Left ventricle myocardium superior (tissue), 1 donor: Measurements from ENCODE around the gene MME. TPM values are rescaled to one million over a fixed set of nuclear protein-coding genes. Genes with fewer than 3 reads are reported as not detected.

ENCODE experiments used
- ATAC-seq: fragments of 200-7000 bp; cut with Tn5 transposase; one replicate; pipeline ENCODE4 v1.9.1; 2020; ENCODE audit warnings: mild to moderate bottlenecking, moderate library complexity
- DNase-seq: peaks from one replicate; pipeline ENCODE4 v3.0.0-alpha.2; 2020
- intact Hi-C: fragments of 100-400 bp; cut with micrococcal nuclease; formaldehyde crosslinking; loops from one replicate; pipeline ENCODE4 v1.11.0; 2022
- long read RNA-seq: library from polyadenylated mRNA; unstranded; transcript quantifications from one replicate; pipeline ENCODE4 v2.0.0, GENCODE V29; 2021
- total RNA-seq: library from RNA; stranded (reverse); fragmentation: NEBNext Ultra II Directional; extraction: Animal tissue kit (Norgen Biotek cat#: 25700); gene quantifications from one replicate; pipeline ENCODE4 v1.2.1, GENCODE V29; 2021
- donor health status: DM: no; HTN: yes; CAD: no; lungs with severe emphysema.

Gene MME
- total RNA-seq: 3.9 TPM
- long read RNA-seq, partial matches to known transcripts: 0 of 1 reads
- long read RNA-seq, other reads (novel, unspliced or antisense): 1 of 1 reads

- peak; percentile 64 for DNase-seq
- peak; percentile 95 for ATAC-seq
- intact Hi-C loops: no loop called here
Observed at GRCh38 chr3:155079746-155080487, at the start of gene MME. Gene MME, plus strand, starts transcription at chr3:155080319. Its CDS starts 3,849 bp downstream, at chr3:155084168.

GRCh38 chr3:155031186-155031585 is 48.9 kb upstream of the MME start:
- intact Hi-C loops: no loop called here
- DNase-seq: no peak
- no peak for ATAC-seq

GRCh38 chr3:155032918-155033317 is 47.2 kb upstream of the MME start:
- ATAC-seq: no peak
- DNase-seq: no peak
- intact Hi-C loops: no loop called here

- no peak for ATAC-seq
- intact Hi-C loops: no loop called here
- DNase-seq: no peak
Observed at GRCh38 chr3:155034786-155035185, 45.3 kb upstream of the MME start.

- ATAC-seq (no peak), DNase-seq (no peak)
- intact Hi-C loops: no loop called here
Observed at GRCh38 chr3:155035553-155035952, 44.6 kb upstream of the MME start.

GRCh38 chr3:155037508-155038202 is 42.5 kb upstream of the MME start:
- DNase-seq: no peak
- intact Hi-C loops: no loop called here
- ATAC-seq: no peak

- ATAC-seq (no peak), DNase-seq (no peak)
- intact Hi-C loops: no loop called here
Observed at GRCh38 chr3:155038203-155038554, 41.9 kb upstream of the MME start.

- intact Hi-C loops: no loop called here
Observed at GRCh38 chr3:155046935-155047334, 33.2 kb upstream of the MME start.

GRCh38 chr3:155047672-155048071 is 32.4 kb upstream of the MME start:
- ATAC-seq (no peak), DNase-seq (no peak)
- intact Hi-C loops: no loop called here

More at GRCh38 chr3:155046935-155047334, 33.2 kb upstream of the MME start:
- DNase-seq: no peak
- ATAC-seq: no peak

GRCh38 chr3:155049959-155050358 is 30.2 kb upstream of the MME start:
- intact Hi-C loops: no loop called here
- DNase-seq (no peak), ATAC-seq (no peak)

- intact Hi-C loops: no loop called here
- DNase-seq: no peak
- no peak for ATAC-seq
Observed at GRCh38 chr3:155052470-155052869, 27.6 kb upstream of the MME start.

GRCh38 chr3:155053756-155054155 is 26.4 kb upstream of the MME start:
- intact Hi-C loops: no loop called here
- DNase-seq (no peak), ATAC-seq (no peak)

- no peak for DNase-seq
- no peak for ATAC-seq
- intact Hi-C loops: no loop called here
Observed at GRCh38 chr3:155064920-155065319, 15.2 kb upstream of the MME start.

GRCh38 chr3:155065537-155065936 is 14.6 kb upstream of the MME start:
- DNase-seq: no peak
- ATAC-seq: no peak
- intact Hi-C loops: no loop called here

GRCh38 chr3:155069729-155070128 is 10.4 kb upstream of the MME start:
- ATAC-seq (no peak), DNase-seq (no peak)
- intact Hi-C loops: no loop called here

GRCh38 chr3:155070316-155070715 is 9.8 kb upstream of the MME start:
- intact Hi-C loops: no loop called here
- DNase-seq (no peak), ATAC-seq (no peak)

- intact Hi-C loops: no loop called here
- ATAC-seq: peak; percentile 81
- no peak for DNase-seq
Observed at GRCh38 chr3:155070932-155071387, 9.2 kb upstream of the MME start.

- ATAC-seq (no peak), DNase-seq (no peak)
- intact Hi-C loops: no loop called here
Observed at GRCh38 chr3:155075200-155075599, 4.9 kb upstream of the MME start.

GRCh38 chr3:155076888-155077287 is 3.2 kb upstream of the MME start:
- ATAC-seq (no peak), DNase-seq (no peak)
- intact Hi-C loops: no loop called here

GRCh38 chr3:155078711-155079467 is 1.2 kb upstream of the MME start:
- DNase-seq (no peak), ATAC-seq (no peak)
- intact Hi-C loops: no loop called here
